ENCODE results near the gene WDR20. TPM values are rescaled to one million over a fixed set of nuclear protein-coding genes. Genes with fewer than 3 reads are reported as not detected.
"Not testable (repeated sequence)": the region's sequence is repeated elsewhere in the genome, so short reads cannot be mapped to it uniquely, and the experiment has no call there.

WDR20 gene
- total RNA-seq, 1 donor from 2014 or later: 42.3 TPM

GRCh38 chr14:102238766-102239165, 99.1 kb downstream of the WDR20 start:
- Mint-ChIP-seq H3K4me1 (no peaks in the 10 kb centered on the region), H3K4me3 (no peak overlapping the region), H3K36me3 (ENCODE audit: low read depth) (no peaks in the 10 kb centered on the region), H3K27ac (no peak overlapping the region), H3K9me3 (no peaks in the 10 kb centered on the region), H3K27me3 (no peaks in the 10 kb centered on the region)
- TF ChIP-seq, protein P1, sequence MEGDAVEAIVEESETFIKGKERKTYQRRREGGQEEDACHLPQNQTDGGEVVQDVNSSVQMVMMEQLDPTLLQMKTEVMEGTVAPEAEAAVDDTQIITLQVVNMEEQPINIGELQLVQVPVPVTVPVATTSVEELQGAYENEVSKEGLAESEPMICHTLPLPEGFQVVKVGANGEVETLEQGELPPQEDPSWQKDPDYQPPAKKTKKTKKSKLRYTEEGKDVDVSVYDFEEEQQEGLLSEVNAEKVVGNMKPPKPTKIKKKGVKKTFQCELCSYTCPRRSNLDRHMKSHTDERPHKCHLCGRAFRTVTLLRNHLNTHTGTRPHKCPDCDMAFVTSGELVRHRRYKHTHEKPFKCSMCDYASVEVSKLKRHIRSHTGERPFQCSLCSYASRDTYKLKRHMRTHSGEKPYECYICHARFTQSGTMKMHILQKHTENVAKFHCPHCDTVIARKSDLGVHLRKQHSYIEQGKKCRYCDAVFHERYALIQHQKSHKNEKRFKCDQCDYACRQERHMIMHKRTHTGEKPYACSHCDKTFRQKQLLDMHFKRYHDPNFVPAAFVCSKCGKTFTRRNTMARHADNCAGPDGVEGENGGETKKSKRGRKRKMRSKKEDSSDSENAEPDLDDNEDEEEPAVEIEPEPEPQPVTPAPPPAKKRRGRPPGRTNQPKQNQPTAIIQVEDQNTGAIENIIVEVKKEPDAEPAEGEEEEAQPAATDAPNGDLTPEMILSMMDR (IDR thresholded peaks at IDR 0.05): no peak
- ATAC-seq (ENCODE audit: low read depth) (no peak), DNase-seq (no peak)
- ChIA-PET POLR2A (no interaction called here), CTCF (no interaction called here)
- intact Hi-C loops (cut with micrococcal nuclease): loop anchor here (10.0 kb wide), 1 partner anchor 276 kb away; no protein-coding TSS in a partner anchor

GRCh38 chr14:102239231-102239630, 99.5 kb downstream of the WDR20 start:
- CTCF ChIA-PET: no interaction called here
- intact Hi-C loops (cut with micrococcal nuclease): loop anchor here (10.0 kb wide), 1 partner anchor 276 kb away; no protein-coding TSS in a partner anchor

GRCh38 chr14:102240481-102240880, 100.8 kb downstream of the WDR20 start:
- H3K4me1 Mint-ChIP-seq; H3K4me3 Mint-ChIP-seq; POLR2A ChIA-PET; H3K36me3 Mint-ChIP-seq (ENCODE audit: low read depth); H3K27me3 Mint-ChIP-seq; H3K9me3 Mint-ChIP-seq; DNase-seq; CTCF ChIA-PET; intact Hi-C loops (cut with micrococcal nuclease); H3K27ac Mint-ChIP-seq; ATAC-seq (ENCODE audit: low read depth): not testable (repeated sequence)

More at GRCh38 chr14:102239231-102239630, 99.5 kb downstream of the WDR20 start:
- Mint-ChIP-seq H3K4me1 (no peaks in the 10 kb centered on the region), H3K36me3 (ENCODE audit: low read depth) (no peaks in the 10 kb centered on the region), H3K27ac (no peak overlapping the region), H3K9me3 (no peaks in the 10 kb centered on the region), H3K4me3 (no peak overlapping the region), H3K27me3 (no peaks in the 10 kb centered on the region)
- TF ChIP-seq, protein P1 (IDR thresholded peaks at IDR 0.05): no peak
- no peak for ATAC-seq (ENCODE audit: low read depth)
- DNase-seq: no peak
- POLR2A ChIA-PET: no interaction called here

- CTCF ChIA-PET: no interaction called here
- H3K27me3 Mint-ChIP-seq: no peaks in the 10 kb centered on the region
- no peaks in the 10 kb centered on the region for H3K36me3 Mint-ChIP-seq (ENCODE audit: low read depth)
- POLR2A ChIA-PET: no interaction called here
- no peaks in the 10 kb centered on the region for H3K9me3 Mint-ChIP-seq
- H3K4me1 Mint-ChIP-seq: no peaks in the 10 kb centered on the region
- ATAC-seq (ENCODE audit: low read depth) (no peak), DNase-seq (no peak)
- H3K4me3 Mint-ChIP-seq: no peak overlapping the region
- H3K27ac Mint-ChIP-seq: no peak overlapping the region
- intact Hi-C loops (cut with micrococcal nuclease): no loop called here
- TF ChIP-seq, protein P1 (IDR thresholded peaks at IDR 0.05): no peak
Observed at GRCh38 chr14:102241147-102241546, 101.5 kb downstream of the WDR20 start.

- H3K4me1 Mint-ChIP-seq; POLR2A ChIA-PET; CTCF ChIA-PET; H3K36me3 Mint-ChIP-seq (ENCODE audit: low read depth); intact Hi-C loops (cut with micrococcal nuclease); H3K27ac Mint-ChIP-seq; H3K4me3 Mint-ChIP-seq; H3K27me3 Mint-ChIP-seq; ATAC-seq (ENCODE audit: low read depth); DNase-seq; H3K9me3 Mint-ChIP-seq: not testable (repeated sequence)
Observed at GRCh38 chr14:102243795-102244194, 104.1 kb downstream of the WDR20 start.

DNA sequence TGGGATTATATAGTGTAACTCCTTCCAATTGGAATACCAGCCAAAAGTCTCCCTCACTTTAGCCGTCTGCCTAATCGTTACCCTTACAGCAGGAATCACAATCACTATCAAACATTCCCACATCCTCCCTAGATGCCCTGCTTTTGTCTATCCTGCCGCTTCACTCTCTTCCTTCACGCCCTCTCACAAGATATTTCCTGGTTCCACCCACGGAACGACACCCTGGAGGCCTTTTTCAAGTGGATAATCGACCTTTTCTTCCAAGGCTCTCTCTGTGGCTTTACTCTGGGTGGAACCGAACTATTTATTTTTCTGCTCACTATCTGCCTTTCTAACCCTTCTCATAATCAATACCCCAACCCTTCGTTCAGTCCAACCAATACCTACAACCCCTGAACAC, 106.4 kb downstream of the WDR20 start:
- TF ChIP-seq, protein P1 (IDR thresholded peaks at IDR 0.05): no peak
- DNase-seq (no peak), ATAC-seq (ENCODE audit: low read depth) (no peak)
- CTCF ChIA-PET: no interaction called here
- intact Hi-C loops (cut with micrococcal nuclease): no loop called here
- POLR2A ChIA-PET: no interaction called here
- Mint-ChIP-seq H3K36me3 (ENCODE audit: low read depth) (no peaks in the 10 kb centered on the region), H3K27ac (no peak overlapping the region), H3K9me3 (no peaks in the 10 kb centered on the region), H3K4me1 (no peaks in the 10 kb centered on the region), H3K4me3 (no peak overlapping the region), H3K27me3 (no peaks in the 10 kb centered on the region)
